NB4 (cell line): ENCODE results near the gene ACOD1.

Source experiments
- DNase-seq: peaks from one replicate; pipeline ENCODE4 v3.0.0; 2010; ENCODE audit warnings: low read depth
- H3K4me3 ChIP-seq: one replicate; pipeline ENCODE4 v1.5.1; 2011; ENCODE audit warnings: mild to moderate bottlenecking, low read depth, low read length, moderate library complexity
- MYC ChIP-seq: IDR thresholded peaks from 2 replicates; pipeline ENCODE4 v1.6.1; 2011; ENCODE audit warnings: low read depth, low read length
- POLR2A ChIP-seq: IDR thresholded peaks from 2 replicates; pipeline ENCODE4 v1.6.1; 2011; ENCODE audit warnings: mild to moderate bottlenecking; ENCODE audit not compliant: insufficient read length; ENCODE audit errors: extremely low read depth
- TF ChIP-seq, protein P1 (sequence below): IDR thresholded peaks from one replicate; pipeline ENCODE4 v1.5.1; 2012; ENCODE audit warnings: low read depth, low read length
- TF ChIP-seq, protein P2 (sequence below): IDR thresholded peaks from 2 replicates; pipeline ENCODE4 v1.6.1; 2011; ENCODE audit warnings: low read depth, low read length

Gene ACOD1

DNA sequence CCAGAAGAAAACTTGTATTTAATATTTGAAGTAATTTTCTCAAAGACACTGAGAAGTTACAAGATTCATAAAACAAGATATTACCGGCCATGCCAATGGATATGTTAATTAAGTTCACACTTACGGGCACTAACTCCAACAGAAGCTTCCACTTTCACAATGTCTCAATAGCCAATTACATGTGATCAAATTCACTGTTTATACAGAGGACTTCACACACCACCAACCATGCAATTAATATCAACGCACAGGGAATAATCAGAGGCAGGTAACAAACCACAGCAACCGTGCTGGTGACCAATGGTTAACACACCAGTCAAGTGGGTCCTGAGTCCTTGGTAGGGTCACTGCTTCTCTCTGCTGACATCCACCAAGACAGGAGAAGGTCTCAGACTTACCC, 5.9 kb upstream of the ACOD1 start:
- TF ChIP-seq POLR2A (no peak), MYC (no peak)
- TF ChIP-seq, protein P1, sequence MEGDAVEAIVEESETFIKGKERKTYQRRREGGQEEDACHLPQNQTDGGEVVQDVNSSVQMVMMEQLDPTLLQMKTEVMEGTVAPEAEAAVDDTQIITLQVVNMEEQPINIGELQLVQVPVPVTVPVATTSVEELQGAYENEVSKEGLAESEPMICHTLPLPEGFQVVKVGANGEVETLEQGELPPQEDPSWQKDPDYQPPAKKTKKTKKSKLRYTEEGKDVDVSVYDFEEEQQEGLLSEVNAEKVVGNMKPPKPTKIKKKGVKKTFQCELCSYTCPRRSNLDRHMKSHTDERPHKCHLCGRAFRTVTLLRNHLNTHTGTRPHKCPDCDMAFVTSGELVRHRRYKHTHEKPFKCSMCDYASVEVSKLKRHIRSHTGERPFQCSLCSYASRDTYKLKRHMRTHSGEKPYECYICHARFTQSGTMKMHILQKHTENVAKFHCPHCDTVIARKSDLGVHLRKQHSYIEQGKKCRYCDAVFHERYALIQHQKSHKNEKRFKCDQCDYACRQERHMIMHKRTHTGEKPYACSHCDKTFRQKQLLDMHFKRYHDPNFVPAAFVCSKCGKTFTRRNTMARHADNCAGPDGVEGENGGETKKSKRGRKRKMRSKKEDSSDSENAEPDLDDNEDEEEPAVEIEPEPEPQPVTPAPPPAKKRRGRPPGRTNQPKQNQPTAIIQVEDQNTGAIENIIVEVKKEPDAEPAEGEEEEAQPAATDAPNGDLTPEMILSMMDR: no peak
- TF ChIP-seq, protein P2, sequence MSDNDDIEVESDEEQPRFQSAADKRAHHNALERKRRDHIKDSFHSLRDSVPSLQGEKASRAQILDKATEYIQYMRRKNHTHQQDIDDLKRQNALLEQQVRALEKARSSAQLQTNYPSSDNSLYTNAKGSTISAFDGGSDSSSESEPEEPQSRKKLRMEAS: no peak
- no peak overlapping the region for H3K4me3 ChIP-seq

DNA sequence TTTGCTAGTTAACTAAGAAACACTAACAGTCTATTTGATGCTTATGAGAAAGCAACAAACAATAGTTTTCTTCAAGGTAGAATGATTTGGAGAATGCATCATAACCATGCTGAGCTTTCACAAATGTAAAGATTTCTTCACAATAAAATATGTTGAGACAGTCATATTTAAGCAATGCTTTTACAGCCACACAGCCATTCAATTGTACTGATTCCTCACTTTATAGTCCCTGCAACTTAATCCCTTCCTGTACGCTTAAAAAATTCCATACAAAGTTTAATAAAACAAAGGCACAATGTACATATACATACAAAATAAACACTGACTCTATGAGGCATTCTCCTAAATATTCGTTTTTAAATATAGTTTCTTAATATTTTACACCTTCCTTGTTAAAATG, 4.7 kb upstream of the ACOD1 start:
- TF ChIP-seq POLR2A: no peak
- no peak for TF ChIP-seq MYC
- TF ChIP-seq, protein P2: no peak
- TF ChIP-seq, protein P1: no peak
- no peak for DNase-seq
- H3K4me3 ChIP-seq: no peak overlapping the region

More for the DNA sequence above, 5.9 kb upstream of the ACOD1 start:
- DNase-seq: no peak

DNA sequence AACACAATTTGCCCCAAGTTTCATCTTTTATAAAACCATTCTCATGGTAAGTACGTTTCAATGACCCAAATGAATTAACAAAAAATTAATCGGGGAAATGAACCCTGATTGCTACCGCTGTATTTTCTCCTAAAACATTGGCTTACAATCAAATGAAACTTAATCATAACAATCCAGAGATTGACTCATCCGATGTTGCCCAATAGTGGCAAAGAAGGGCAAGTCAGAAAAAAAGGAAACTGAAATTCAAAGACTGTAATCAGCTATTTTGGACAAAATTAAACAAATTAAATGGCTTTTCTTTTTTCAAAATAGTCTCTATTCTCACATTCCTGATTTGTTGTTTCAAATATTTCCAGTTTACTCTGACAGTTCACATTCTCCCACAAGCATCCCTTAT, 3.9 kb upstream of the ACOD1 start:
- H3K4me3 ChIP-seq: no peak overlapping the region
- peak; percentile 73 for DNase-seq
- TF ChIP-seq POLR2A (no peak), MYC (no peak)
- TF ChIP-seq, protein P2: no peak
- TF ChIP-seq, protein P1: no peak

DNA sequence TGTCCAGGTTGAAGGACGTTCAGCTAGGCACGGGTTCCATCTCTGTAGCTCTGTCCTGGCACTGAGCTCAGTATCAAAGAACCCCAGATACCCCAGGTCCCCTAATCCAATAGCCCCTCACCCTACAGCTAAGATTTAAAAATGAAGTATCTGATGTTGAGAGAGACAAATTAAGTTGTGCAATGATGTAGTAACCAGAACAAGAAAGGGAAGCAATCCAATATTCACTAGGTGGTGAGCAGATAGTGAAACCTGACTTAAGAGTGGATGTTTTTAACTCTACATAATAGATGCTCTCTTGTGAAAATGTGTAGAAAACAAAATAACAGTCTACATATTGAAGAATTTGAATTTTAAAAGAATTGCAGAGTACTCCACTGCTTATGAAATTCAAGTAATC, 1.8 kb downstream of the ACOD1 start:
- TF ChIP-seq POLR2A (no peak), MYC (no peak)
- TF ChIP-seq, protein P1: no peak
- TF ChIP-seq, protein P2: no peak
- H3K4me3 ChIP-seq: no peak overlapping the region
- DNase-seq: no peak

DNA sequence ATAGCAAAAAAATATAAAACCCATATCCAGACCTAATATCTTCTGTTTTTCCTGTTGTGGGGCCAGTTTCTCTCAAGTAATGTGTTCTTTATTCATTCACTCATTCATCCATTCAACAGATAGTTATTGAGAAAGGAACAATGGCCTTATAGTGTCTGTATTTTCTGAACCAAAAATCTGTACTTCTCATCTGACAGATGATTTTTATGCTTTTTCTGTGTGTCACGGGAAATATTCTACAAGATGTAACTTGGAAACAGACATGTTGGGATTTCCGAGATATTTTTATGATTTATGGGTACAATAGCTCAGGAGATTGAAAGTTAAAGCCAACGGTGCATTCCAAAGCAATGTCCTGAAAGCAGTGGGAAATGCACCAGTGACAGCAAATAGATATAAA, 5.7 kb downstream of the ACOD1 start:
- no peak for DNase-seq
- H3K4me3 ChIP-seq: no peak overlapping the region
- TF ChIP-seq MYC (no peak), POLR2A (no peak)
- TF ChIP-seq, protein P1: no peak
- TF ChIP-seq, protein P2: no peak

DNA sequence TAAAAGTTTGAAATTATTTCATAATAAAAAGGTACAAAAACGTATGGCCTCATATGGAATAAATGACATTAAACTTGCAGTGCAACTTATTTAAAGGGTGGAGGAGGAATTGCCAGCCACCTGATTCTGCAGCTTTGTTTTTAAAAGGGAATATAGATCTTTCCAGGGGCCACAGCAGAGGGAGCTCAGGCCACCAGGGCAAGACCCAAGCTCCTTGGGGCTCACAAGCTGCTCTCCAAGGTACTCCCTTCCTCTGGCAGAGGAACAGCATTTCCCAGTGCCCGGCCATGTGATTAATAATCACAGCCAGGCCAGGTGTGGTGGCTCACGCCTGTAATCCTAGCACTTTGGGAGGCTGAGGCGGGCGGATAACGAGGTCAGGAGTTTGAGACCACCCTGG, 6.2 kb downstream of the ACOD1 start:
- TF ChIP-seq MYC: no peak
- TF ChIP-seq, protein P1: no peak
- TF ChIP-seq, protein P2: no peak
- TF ChIP-seq POLR2A: no peak
- DNase-seq: no peak
- no peak overlapping the region for H3K4me3 ChIP-seq
